K562 (cell line): ENCODE results near the gene MTF1. TPM values are rescaled to one million over a fixed set of nuclear protein-coding genes. Genes with fewer than 3 reads are reported as not detected.

ENCODE experiments used
- ATAC-seq: fragments of 200-7000 bp; cut with Tn5 transposase; 3 replicates; pipeline ENCODE4 v1.9.1; 2020; ENCODE audit warnings: moderate library complexity
- BruUV-seq: library from RNA; stranded (reverse); fragments of 400-500 nt; replicated peaks from 2 replicates; lab custom pipeline; 2021; lab: Mats Ljungman, UMichigan
- CTCF ChIA-PET: fragments of 300-600 bp; formaldehyde crosslinking; extraction: SDS; loops from one replicate; lab custom pipeline; 2021; ENCODE audit warnings: low intra/inter-chr PET ratio; lab: Yijun Ruan, JAX
- POLR2A ChIA-PET: fragments of 300-600, 350-650 bp; sonication (Branson Sonifier 250); formaldehyde crosslinking; extraction: SDS; loops from one replicate; lab custom pipeline; 2021; ENCODE audit warnings: antibody characterized with exemption, inconsistent platforms; lab: Yijun Ruan, JAX
- DNase-seq, 4 experiments: peaks; one replicate each; pipeline versions ENCODE4 v3.0.0 to v3.0.0-alpha.2; 2011 to 2018; ENCODE audit warnings: low spot score in 3 of 4, mixed read lengths in 3 of 4; ENCODE audit errors: extremely low read depth in 1 of 4
- FAIRE-seq: peaks from 2 replicates; lab custom pipeline; 2011; peaks lifted over from hg19 to GRCh38; lab: Jason Lieb, UNC
- H2AFZ ChIP-seq: 2 replicates; pipeline ENCODE4 v1.6.0; 2011; ENCODE audit warnings: low read depth, low read length, control low read depth, inconsistent platforms
- H3K27ac ChIP-seq: fragments of 200-600 bp; 3 replicates; pipeline ENCODE4 v1.8.0; 2011; ENCODE audit warnings: low read depth, mild to moderate bottlenecking, control low read depth, inconsistent platforms, low read length, moderate library complexity, mixed read lengths; ENCODE audit errors: extremely low read depth
- H3K27me3 ChIP-seq, 2 experiments: fragments of 300-600 bp in 1 of 2; 2 replicates in 1 of 2; 3 replicates in 1 of 2; pipeline versions ENCODE4 v1.6.0 to v1.8.0; 2011; ENCODE audit warnings: inconsistent platforms in 2 of 2, low read length in 2 of 2, mild to moderate bottlenecking in 1 of 2, mixed read lengths in 1 of 2, moderate library complexity in 1 of 2; ENCODE audit not compliant: control insufficient read depth in 2 of 2, insufficient read depth in 2 of 2
- H3K36me3 ChIP-seq: fragments of 300-600 bp; 3 replicates; pipeline ENCODE4 v1.8.0; 2011; ENCODE audit warnings: mild to moderate bottlenecking, low read length, inconsistent platforms; ENCODE audit not compliant: control insufficient read depth, insufficient read depth
- H3K4me1 ChIP-seq, 2 experiments: fragments of 200-600 bp in 1 of 2; replicated peaks in 1 of 2; 2 replicates in 1 of 2; 3 replicates in 1 of 2; pipeline versions ENCODE4 v1.5.1 to v1.8.0; 2011; ENCODE audit warnings: inconsistent platforms in 2 of 2, low read length in 2 of 2, mild to moderate bottlenecking in 1 of 2, mixed read lengths in 1 of 2, moderate library complexity in 1 of 2; ENCODE audit not compliant: control insufficient read depth in 2 of 2, insufficient read depth in 2 of 2
- H3K4me2 ChIP-seq: 2 replicates; pipeline ENCODE4 v1.6.1; 2011; ENCODE audit warnings: low read length, control low read depth, inconsistent platforms, mixed read lengths; ENCODE audit not compliant: insufficient read depth
- H3K4me3 ChIP-seq: fragments of 200-600 bp; sonication (generic), shearing (Covaris generic); 2 replicates; pipeline ENCODE4 v1.5.1; 2016; ENCODE audit warnings: control low read depth, inconsistent platforms
- H3K79me2 ChIP-seq: fragments of 200-600 bp; 3 replicates; pipeline ENCODE4 v1.8.0; 2011; ENCODE audit warnings: low read length, inconsistent platforms; ENCODE audit not compliant: control insufficient read depth, insufficient read depth
- H3K9ac ChIP-seq, 2 experiments: 2 replicates each; pipeline versions ENCODE4 v1.6.0 to v1.6.1; 2011; ENCODE audit warnings: low read depth in 2 of 2, low read length in 2 of 2, control low read depth in 1 of 2, inconsistent platforms in 1 of 2, mild to moderate bottlenecking in 1 of 2, mixed read lengths in 1 of 2; ENCODE audit not compliant: insufficient read depth in 1 of 2
- H3K9me1 ChIP-seq: one replicate; pipeline ENCODE4 v1.6.0; 2011; ENCODE audit warnings: inconsistent platforms, mild to moderate bottlenecking, low read length, moderate library complexity; ENCODE audit not compliant: control insufficient read depth, insufficient read depth
- H3K9me3 ChIP-seq: replicated peaks from 2 replicates; pipeline ENCODE4 v1.5.1; 2011; ENCODE audit warnings: low read depth, low read length, inconsistent platforms; ENCODE audit not compliant: control insufficient read depth, insufficient read depth
- H4K20me1 ChIP-seq: replicated peaks from 2 replicates; pipeline ENCODE4 v1.6.1; 2011; ENCODE audit warnings: low read length, inconsistent platforms, mixed read lengths; ENCODE audit not compliant: control insufficient read depth, insufficient read depth
- FOXK2 ChIP-seq, 2 experiments: fragments of 450-650 bp; IDR thresholded peaks in 1 of 2; conservative IDR thresholded peaks in 1 of 2; 2 replicates each; pipeline ENCODE4 v1.6.1; 2016; ENCODE audit warnings: low read depth in 2 of 2, mild to moderate bottlenecking in 1 of 2
- IRF2 ChIP-seq: sonication (generic); formaldehyde crosslinking; IDR thresholded peaks from 2 replicates; pipeline ENCODE4 v1.8.1; 2022; ENCODE audit warnings: mild to moderate bottlenecking, missing genetic modification reagents
- KLF6 ChIP-seq: fragments of 250-450 bp; sonication (Bioruptor Pico); IDR thresholded peaks from 2 replicates; pipeline ENCODE4 v1.4.0; 2020; ENCODE audit warnings: mild to moderate bottlenecking, moderate library complexity, borderline replicate concordance
- MYBL2 ChIP-seq, 2 experiments: fragments of 450-650 bp in 1 of 2; sonication (generic) in 1 of 2; formaldehyde crosslinking in 1 of 2; IDR thresholded peaks; 2 replicates each; pipeline versions ENCODE4 v1.6.1 to v1.8.1; 2017 to 2022; ENCODE audit warnings: borderline replicate concordance in 1 of 2, inconsistent platforms in 1 of 2, low read depth in 1 of 2, mild to moderate bottlenecking in 1 of 2, missing genetic modification reagents in 1 of 2, moderate library complexity in 1 of 2
- POLR2A ChIP-seq: fragments of 450-650 bp; conservative IDR thresholded peaks from 2 replicates; pipeline ENCODE4 v1.6.1; 2016
- TRIM28 ChIP-seq: fragments of 450-650 bp; IDR thresholded peaks from 2 replicates; pipeline ENCODE4 v1.6.1; 2017
- ZNF121 ChIP-seq: sonication (generic); formaldehyde crosslinking; conservative IDR thresholded peaks from 2 replicates; pipeline ENCODE4 v1.8.0; 2022; ENCODE audit warnings: missing genetic modification reagents
- WGBS: fragments of 100-300 bp; shearing (Covaris generic); methylation state at CpG from one replicate; pipeline ENCODE4 v1.1.6; 2016; ENCODE audit warnings: low coverage, mixed read lengths; ENCODE audit not compliant: insufficient coverage; ENCODE audit errors: missing lambda C conversion rate; 5-methylcytosine and 5-hydroxymethylcytosine counted together
- in situ Hi-C: fragments of 300-500 bp; cut with MboI; formaldehyde crosslinking; loops from 4 replicates; pipeline ENCODE4 v1.15.0; 2018; ENCODE audit warnings: inconsistent platforms, mixed read lengths
- intact Hi-C: fragments of 100-400 bp; cut with micrococcal nuclease; formaldehyde crosslinking; loops from 2 replicates; pipeline ENCODE4 v1.14.2; 2022
- polyA plus RNA-seq, 8 experiments: library from polyadenylated mRNA; depleted of rRNA in 4 of 8; stranded (reverse) in 5 of 8; unstranded in 3 of 8; fragments of >200 nt; fragmentation: Nextera tagmentation in 2 of 8; fragmentation: Illumina TruSeq in 1 of 8; extraction: Ambion mirVana in 2 of 8; extraction: Trizol in 1 of 8; gene quantifications; 2 replicates each; pipeline versions ENCODE4 v1.2.1 to v1.2.3, GENCODE V29; 2011 to 2014; ENCODE audit warnings: inconsistent platforms in 1 of 8, missing spikeins in 1 of 8
- total RNA-seq, 7 experiments: library from RNA; depleted of rRNA in 6 of 7; stranded (reverse); fragments of >200 nt in 6 of 7; fragmentation: Illumina TruSeq in 2 of 7; extraction: Trizol in 2 of 7; gene quantifications; 2 replicates each; pipeline versions ENCODE4 v1.2.1 to v1.2.3, GENCODE V29; 2011 to 2021; ENCODE audit warnings: low replicate concordance in 1 of 7
- TF ChIP-seq, protein P1 (sequence below): IDR thresholded peaks from 3 replicates; pipeline ENCODE4 v1.6.1; 2011; ENCODE audit warnings: borderline replicate concordance, mild to moderate bottlenecking, moderate library complexity; ENCODE audit not compliant: insufficient read length; ENCODE audit errors: extremely low read depth

The MTF1 gene
- total and polyA plus RNA-seq, 9 of the 15 experiments (the other 6 are each of a cell fraction or from before 2014, with no cell fraction given), result 1.1 to 12.2 (median 4.3) TPM

DNA sequence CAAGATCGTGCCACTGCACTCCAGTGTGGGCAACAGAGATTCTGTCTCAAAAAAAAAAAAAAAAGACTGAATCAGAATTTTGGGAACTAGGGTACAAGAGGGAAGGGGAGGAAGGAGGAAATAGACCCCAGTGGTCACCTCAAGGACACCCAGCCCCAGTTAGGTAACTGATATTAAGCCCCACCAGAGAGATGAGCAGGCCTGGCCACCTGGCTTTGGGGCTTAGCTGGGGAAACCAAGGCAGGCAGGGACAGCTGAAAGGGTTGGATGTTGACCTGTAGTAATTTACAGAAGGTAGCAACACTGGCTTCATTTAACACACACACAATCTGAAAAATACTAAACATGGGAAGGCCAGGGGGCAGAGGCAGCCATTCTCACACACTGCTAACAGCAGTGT, 57.0 kb downstream of the MTF1 start (continued):
- TF ChIP-seq FOXK2 (conservative IDR thresholded peaks at IDR 0.05 in 1 of 2, IDR thresholded peaks at IDR 0.05 in 1 of 2; ENCODE audit: low read depth in 2 of 2) (no peak), KLF6 (CRISPR knock-in tag) (no peak)

DNA sequence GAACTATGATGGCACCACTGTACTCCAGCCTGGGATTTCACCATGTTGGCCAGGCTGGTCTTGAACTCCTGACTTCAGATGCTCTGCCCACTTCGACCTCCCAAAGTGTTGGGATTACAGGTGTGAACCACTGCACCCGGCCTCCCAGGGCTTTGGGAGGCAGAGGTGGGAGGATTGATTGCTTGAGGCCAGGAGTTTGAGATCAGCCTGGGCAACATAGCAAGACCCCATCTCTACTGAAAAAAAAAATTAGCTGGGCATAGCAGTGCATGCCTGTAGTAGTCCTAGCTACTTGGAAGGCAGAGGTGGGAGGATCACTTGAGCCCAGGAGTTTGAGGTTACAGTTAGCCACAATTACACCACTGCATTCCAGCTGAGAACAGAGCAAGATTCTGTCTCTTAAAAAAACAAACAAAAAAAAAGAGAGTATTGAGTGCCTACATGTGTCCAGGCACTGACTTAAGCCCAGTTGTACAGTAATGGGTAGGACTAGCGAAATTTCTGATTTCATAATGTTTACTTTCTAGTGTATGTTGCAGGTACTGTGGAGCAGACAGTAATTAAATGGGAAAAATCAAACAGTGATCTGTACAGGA, 61.5 kb downstream of the MTF1 start:
- Histone ChIP-seq H3K4me3 (no peak overlapping the region), H3K27me3 (peaks cover 2 to 15% of the 10 kb centered on the region in 2 experiments; a peak in 3 of 5 replicates), H4K20me1 (peaks cover 20% of the 10 kb centered on the region), H3K9me3 (no peaks in the 10 kb centered on the region), H3K79me2 (no peaks in the 10 kb centered on the region), H2AFZ (no peak overlapping the region), H3K9me1 (no peaks in the 10 kb centered on the region), H3K27ac (no peak overlapping the region), H3K4me2 (no peak overlapping the region), H3K9ac (no peak overlapping the region), H3K4me1 (peaks cover 0 to 27% of the 10 kb centered on the region in 2 experiments; a peak in 3 of 5 replicates), H3K36me3 (peaks cover 19% of the 10 kb centered on the region)
- ATAC-seq (no peak), FAIRE-seq (no peak), DNase-seq (no peak)
- in situ Hi-C loops (no loop called here), intact Hi-C loops (no loop called here)
- WGBS, result 13% methylated on average over 3 of the region's 3 CpGs
- ChIA-PET CTCF (no interaction called here), POLR2A (interaction anchor here (2.8 kb wide), 1 partner anchor 10 kb away, joined by 18 read pairs; the partner anchor contains the start of genes C1orf122 and YRDC)
- BruUV-seq, result no TSS peak
- TF ChIP-seq POLR2A, result no peak
- TF ChIP-seq TRIM28, result no peak
- TF ChIP-seq, protein P1, sequence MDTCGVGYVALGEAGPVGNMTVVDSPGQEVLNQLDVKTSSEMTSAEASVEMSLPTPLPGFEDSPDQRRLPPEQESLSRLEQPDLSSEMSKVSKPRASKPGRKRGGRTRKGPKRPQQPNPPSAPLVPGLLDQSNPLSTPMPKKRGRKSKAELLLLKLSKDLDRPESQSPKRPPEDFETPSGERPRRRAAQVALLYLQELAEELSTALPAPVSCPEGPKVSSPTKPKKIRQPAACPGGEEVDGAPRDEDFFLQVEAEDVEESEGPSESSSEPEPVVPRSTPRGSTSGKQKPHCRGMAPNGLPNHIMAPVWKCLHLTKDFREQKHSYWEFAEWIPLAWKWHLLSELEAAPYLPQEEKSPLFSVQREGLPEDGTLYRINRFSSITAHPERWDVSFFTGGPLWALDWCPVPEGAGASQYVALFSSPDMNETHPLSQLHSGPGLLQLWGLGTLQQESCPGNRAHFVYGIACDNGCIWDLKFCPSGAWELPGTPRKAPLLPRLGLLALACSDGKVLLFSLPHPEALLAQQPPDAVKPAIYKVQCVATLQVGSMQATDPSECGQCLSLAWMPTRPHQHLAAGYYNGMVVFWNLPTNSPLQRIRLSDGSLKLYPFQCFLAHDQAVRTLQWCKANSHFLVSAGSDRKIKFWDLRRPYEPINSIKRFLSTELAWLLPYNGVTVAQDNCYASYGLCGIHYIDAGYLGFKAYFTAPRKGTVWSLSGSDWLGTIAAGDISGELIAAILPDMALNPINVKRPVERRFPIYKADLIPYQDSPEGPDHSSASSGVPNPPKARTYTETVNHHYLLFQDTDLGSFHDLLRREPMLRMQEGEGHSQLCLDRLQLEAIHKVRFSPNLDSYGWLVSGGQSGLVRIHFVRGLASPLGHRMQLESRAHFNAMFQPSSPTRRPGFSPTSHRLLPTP, result no peak
- peak; percentile 53 for TF ChIP-seq ZNF121 (CRISPR knock-in tag)
- no peak for TF ChIP-seq IRF2 (CRISPR knock-in tag)
- TF ChIP-seq MYBL2 (IDR thresholded peaks at IDR 0.05; ENCODE audit: low read depth), result no peak
- no peak for TF ChIP-seq MYBL2 (CRISPR knock-in tag; IDR thresholded peaks at IDR 0.05; ENCODE audit: borderline replicate concordance)
